Astrocyte (in vitro differentiated cells and primary cell): ENCODE results near the gene SOX13. TPM values are rescaled to one million over a fixed set of nuclear protein-coding genes. Genes with fewer than 3 reads are reported as not detected.

ENCODE experiments used
- DNase-seq: peaks from one replicate; pipeline ENCODE4 v3.0.0-alpha.2; 2010; ENCODE audit warnings: low read depth
- FAIRE-seq: peaks from 2 replicates; lab custom pipeline; 2011; peaks lifted over from hg19 to GRCh38; lab: Jason Lieb, UNC
- H2AFZ ChIP-seq: 2 replicates; pipeline ENCODE4 v1.6.0; 2012; ENCODE audit warnings: low read depth, low read length, inconsistent platforms
- H3K27ac ChIP-seq: 2 replicates; pipeline ENCODE4 v1.5.1; 2011; ENCODE audit warnings: low read depth, low read length, inconsistent platforms
- H3K27me3 ChIP-seq: 2 replicates; pipeline ENCODE4 v1.6.0; 2011; ENCODE audit warnings: low read length, inconsistent platforms; ENCODE audit not compliant: insufficient read depth
- H3K36me3 ChIP-seq: 2 replicates; pipeline ENCODE4 v1.5.1; 2011; ENCODE audit warnings: low read length, inconsistent platforms; ENCODE audit not compliant: insufficient read depth
- H3K4me1 ChIP-seq: 2 replicates; pipeline ENCODE4 v1.5.1; 2011; ENCODE audit warnings: low read length, inconsistent platforms; ENCODE audit not compliant: insufficient read depth
- H3K4me2 ChIP-seq: 2 replicates; pipeline ENCODE4 v1.6.0; 2012; ENCODE audit warnings: low read length, inconsistent platforms
- H3K4me3 ChIP-seq: 2 replicates; pipeline ENCODE4 v1.5.1; 2011; ENCODE audit warnings: low read depth, mild to moderate bottlenecking, low read length, inconsistent platforms; ENCODE audit not compliant: insufficient read depth
- H3K79me2 ChIP-seq: 2 replicates; pipeline ENCODE4 v1.6.0; 2012; ENCODE audit warnings: mild to moderate bottlenecking, low read length, inconsistent platforms; ENCODE audit not compliant: insufficient read depth
- H3K9ac ChIP-seq: 2 replicates; pipeline ENCODE4 v1.6.0; 2012; ENCODE audit warnings: mild to moderate bottlenecking, low read length, inconsistent platforms
- H3K9me3 ChIP-seq: 2 replicates; pipeline ENCODE4 v1.5.1; 2012; ENCODE audit warnings: low read depth, mild to moderate bottlenecking, low read length, inconsistent platforms; ENCODE audit not compliant: insufficient read depth
- H4K20me1 ChIP-seq: 2 replicates; pipeline ENCODE4 v1.6.0; 2012; ENCODE audit warnings: low read length, inconsistent platforms; ENCODE audit not compliant: insufficient read depth
- H3K27ac Mint-ChIP-seq: one replicate; pipeline ENCODE4 v1.8.0; 2021; ENCODE audit warnings: mild to moderate bottlenecking, mixed read lengths; ENCODE audit not compliant: unreplicated experiment
- H3K27me3 Mint-ChIP-seq: one replicate; pipeline ENCODE4 v1.8.0; 2021; ENCODE audit warnings: low read depth, mixed read lengths; ENCODE audit not compliant: unreplicated experiment
- H3K36me3 Mint-ChIP-seq: one replicate; pipeline ENCODE4 v1.8.0; 2021; ENCODE audit warnings: low read depth, mixed read lengths; ENCODE audit not compliant: unreplicated experiment
- H3K4me1 Mint-ChIP-seq: one replicate; pipeline ENCODE4 v1.8.0; 2021; ENCODE audit warnings: low read depth, mixed read lengths; ENCODE audit not compliant: unreplicated experiment
- H3K4me3 Mint-ChIP-seq: one replicate; pipeline ENCODE4 v1.8.0; 2021; ENCODE audit warnings: mild to moderate bottlenecking, moderate library complexity, mixed read lengths; ENCODE audit not compliant: unreplicated experiment
- H3K9me3 Mint-ChIP-seq: one replicate; pipeline ENCODE4 v1.8.0; 2021; ENCODE audit warnings: mild to moderate bottlenecking, mixed read lengths; ENCODE audit not compliant: unreplicated experiment
- EZH2 ChIP-seq: IDR thresholded peaks from 2 replicates; pipeline ENCODE4 v1.6.1; 2012; ENCODE audit warnings: mild to moderate bottlenecking, low read length, inconsistent platforms; ENCODE audit not compliant: insufficient read depth
- total RNA-seq: library from RNA; stranded (reverse); gene quantifications from 2 replicates; pipeline ENCODE4 v1.2.1, GENCODE V29; 2021
- TF ChIP-seq, protein P1 (sequence below): IDR thresholded peaks from 2 replicates; pipeline ENCODE4 v1.5.1; 2011; ENCODE audit warnings: low read depth, mild to moderate bottlenecking, inconsistent platforms, low read length, moderate library complexity; ENCODE audit not compliant: insufficient read depth

SOX13 gene
- total RNA-seq, 1 donor from 2014 or later = 12.4 TPM

- Histone ChIP-seq H3K4me3 (no peak overlapping the region), H3K36me3 (no peaks in the 10 kb centered on the region), H4K20me1 (no peaks in the 10 kb centered on the region), H3K9ac (no peak overlapping the region), H3K27ac (no peak overlapping the region), H2AFZ (no peak overlapping the region), H3K9me3 (no peaks in the 10 kb centered on the region), H3K27me3 (no peaks in the 10 kb centered on the region), H3K4me2 (no peak overlapping the region), H3K4me1 (peaks cover 28% of the 10 kb centered on the region), H3K79me2 (peaks cover 2% of the 10 kb centered on the region)
- no peaks in the 10 kb centered on the region for H3K27me3 Mint-ChIP-seq
- no peak overlapping the region for H3K27ac Mint-ChIP-seq
- FAIRE-seq (no peak), DNase-seq (peak; percentile 17)
- H3K4me1 Mint-ChIP-seq = peaks cover 23% of the 10 kb centered on the region
- no peaks in the 10 kb centered on the region for H3K36me3 Mint-ChIP-seq
- no peak overlapping the region for H3K4me3 Mint-ChIP-seq
- H3K9me3 Mint-ChIP-seq = no peaks in the 10 kb centered on the region
- TF ChIP-seq, protein P1, sequence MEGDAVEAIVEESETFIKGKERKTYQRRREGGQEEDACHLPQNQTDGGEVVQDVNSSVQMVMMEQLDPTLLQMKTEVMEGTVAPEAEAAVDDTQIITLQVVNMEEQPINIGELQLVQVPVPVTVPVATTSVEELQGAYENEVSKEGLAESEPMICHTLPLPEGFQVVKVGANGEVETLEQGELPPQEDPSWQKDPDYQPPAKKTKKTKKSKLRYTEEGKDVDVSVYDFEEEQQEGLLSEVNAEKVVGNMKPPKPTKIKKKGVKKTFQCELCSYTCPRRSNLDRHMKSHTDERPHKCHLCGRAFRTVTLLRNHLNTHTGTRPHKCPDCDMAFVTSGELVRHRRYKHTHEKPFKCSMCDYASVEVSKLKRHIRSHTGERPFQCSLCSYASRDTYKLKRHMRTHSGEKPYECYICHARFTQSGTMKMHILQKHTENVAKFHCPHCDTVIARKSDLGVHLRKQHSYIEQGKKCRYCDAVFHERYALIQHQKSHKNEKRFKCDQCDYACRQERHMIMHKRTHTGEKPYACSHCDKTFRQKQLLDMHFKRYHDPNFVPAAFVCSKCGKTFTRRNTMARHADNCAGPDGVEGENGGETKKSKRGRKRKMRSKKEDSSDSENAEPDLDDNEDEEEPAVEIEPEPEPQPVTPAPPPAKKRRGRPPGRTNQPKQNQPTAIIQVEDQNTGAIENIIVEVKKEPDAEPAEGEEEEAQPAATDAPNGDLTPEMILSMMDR = no peak
- no peak for TF ChIP-seq EZH2
Measured at GRCh38 chr1:204103431-204103741, 30.5 kb downstream of the SOX13 start.

- Mint-ChIP-seq H3K27me3 (no peaks in the 10 kb centered on the region), H3K36me3 (no peaks in the 10 kb centered on the region), H3K9me3 (no peaks in the 10 kb centered on the region), H3K27ac (peak overlapping the region; percentile 34), H3K4me1 (peaks cover 26% of the 10 kb centered on the region), H3K4me3 (peak overlapping the region; percentile 27)
- peak; percentile 29 for DNase-seq
- Histone ChIP-seq H3K27me3 (no peaks in the 10 kb centered on the region), H3K9ac (peak overlapping the region; percentile 10), H3K36me3 (no peaks in the 10 kb centered on the region), H3K4me3 (no peak overlapping the region), H3K27ac (peak overlapping the region; percentile 45), H3K4me1 (peaks cover 28% of the 10 kb centered on the region), H3K4me2 (peak overlapping the region; percentile 65), H3K79me2 (peaks cover 2% of the 10 kb centered on the region), H2AFZ (peak overlapping the region; percentile 42), H3K9me3 (no peaks in the 10 kb centered on the region), H4K20me1 (no peaks in the 10 kb centered on the region)
- FAIRE-seq = no peak
- no peak for TF ChIP-seq EZH2
- TF ChIP-seq, protein P1 = no peak
Measured at GRCh38 chr1:204104331-204105130, 31.6 kb downstream of the SOX13 start.

DNA sequence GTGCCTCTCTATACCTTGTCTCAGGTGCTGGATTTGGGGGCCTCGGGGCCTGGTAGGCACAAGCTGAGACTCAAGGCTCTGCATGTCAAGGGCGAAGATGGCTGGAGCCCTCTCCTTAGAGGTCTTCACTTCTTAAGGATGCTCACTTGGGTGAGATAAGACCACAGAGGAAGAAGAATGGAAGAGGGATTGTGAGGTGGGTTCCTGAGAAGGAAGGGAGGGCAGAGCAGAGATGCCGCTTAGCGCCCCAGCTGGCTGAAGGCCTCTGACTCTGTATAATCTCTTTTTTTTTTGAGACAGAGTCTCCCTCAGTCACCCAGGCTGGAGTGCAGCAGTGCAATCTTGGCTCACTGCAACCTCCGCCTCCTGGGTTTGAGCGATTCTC lies 32.2 kb downstream of the SOX13 start:
- Mint-ChIP-seq H3K4me1 (peaks cover 26% of the 10 kb centered on the region), H3K27ac (no peak overlapping the region), H3K27me3 (no peaks in the 10 kb centered on the region), H3K4me3 (peak overlapping the region; percentile 27), H3K36me3 (no peaks in the 10 kb centered on the region), H3K9me3 (no peaks in the 10 kb centered on the region)
- Histone ChIP-seq H3K4me3 (no peak overlapping the region), H3K27ac (no peak overlapping the region), H3K79me2 (peaks cover 2% of the 10 kb centered on the region), H3K4me1 (peaks cover 28% of the 10 kb centered on the region), H3K9me3 (no peaks in the 10 kb centered on the region), H3K9ac (no peak overlapping the region), H2AFZ (no peak overlapping the region), H3K27me3 (no peaks in the 10 kb centered on the region), H3K4me2 (peak overlapping the region; percentile 65), H4K20me1 (no peaks in the 10 kb centered on the region), H3K36me3 (no peaks in the 10 kb centered on the region)
- FAIRE-seq (no peak), DNase-seq (no peak)
- TF ChIP-seq, protein P1 = no peak
- TF ChIP-seq EZH2 = no peak
